ENCODE measurements around the gene CCL18.
A peak's percentile ranks its signal among the peaks of the same experiment; 100 is the strongest.
"Not testable (repeated sequence)": the region's sequence is repeated elsewhere in the genome, so short reads cannot be mapped to it uniquely, and the experiment has no call there.

Gene CCL18

DNA sequence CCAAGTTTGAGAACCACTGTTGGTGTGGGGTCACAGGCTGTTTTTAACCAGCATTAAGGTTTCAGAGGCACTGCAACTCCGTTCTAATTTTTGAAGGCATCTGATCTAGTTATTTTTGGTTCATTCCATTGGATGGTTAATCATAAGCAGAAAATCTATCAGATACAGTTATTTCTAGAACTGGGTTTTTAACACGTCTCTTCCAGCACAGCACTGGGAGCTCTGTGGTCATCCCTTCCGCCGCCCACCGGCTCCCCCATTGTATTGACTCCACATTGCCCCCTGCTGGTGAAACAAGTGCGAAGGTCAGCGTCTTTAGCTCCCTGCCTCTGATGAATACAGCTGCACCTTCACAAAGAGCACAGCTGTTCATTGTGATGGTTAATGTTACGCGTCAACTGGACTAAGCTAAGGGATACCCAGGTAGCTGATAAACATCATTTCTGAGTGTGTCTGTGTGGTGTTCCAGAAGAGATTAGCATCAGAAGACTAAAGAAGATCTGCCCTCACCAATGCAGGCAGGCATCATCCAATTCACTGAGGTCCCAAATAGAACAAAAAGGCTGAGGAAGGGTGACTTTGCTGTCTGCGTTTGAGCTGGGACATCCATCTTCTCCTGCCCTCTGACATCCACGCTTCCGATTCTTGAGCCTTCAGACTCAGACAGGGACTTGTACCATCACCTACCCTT is 8.5 kb downstream of the CCL18 start:
- peak; percentile 65 for DNase-seq

DNA sequence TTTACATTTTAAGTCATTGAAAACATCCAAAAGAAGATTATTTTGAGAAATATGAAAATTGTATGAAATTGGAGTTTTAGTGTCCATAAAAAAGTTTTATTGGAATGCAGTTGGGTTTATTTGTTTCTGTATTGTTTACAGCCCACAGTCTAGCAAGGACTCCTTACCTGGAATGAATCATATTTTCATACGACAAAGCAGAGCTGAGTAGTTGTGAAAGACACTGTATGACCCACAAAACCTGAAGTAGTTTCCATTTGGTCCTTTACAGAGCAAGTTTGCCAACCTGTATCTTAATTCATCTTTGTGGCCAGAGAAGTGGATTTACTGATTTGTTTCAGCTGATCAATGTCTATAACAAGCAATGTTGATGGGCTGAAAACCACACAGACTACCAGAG is 10.3 kb downstream of the CCL18 start:
- no peak for DNase-seq

DNA sequence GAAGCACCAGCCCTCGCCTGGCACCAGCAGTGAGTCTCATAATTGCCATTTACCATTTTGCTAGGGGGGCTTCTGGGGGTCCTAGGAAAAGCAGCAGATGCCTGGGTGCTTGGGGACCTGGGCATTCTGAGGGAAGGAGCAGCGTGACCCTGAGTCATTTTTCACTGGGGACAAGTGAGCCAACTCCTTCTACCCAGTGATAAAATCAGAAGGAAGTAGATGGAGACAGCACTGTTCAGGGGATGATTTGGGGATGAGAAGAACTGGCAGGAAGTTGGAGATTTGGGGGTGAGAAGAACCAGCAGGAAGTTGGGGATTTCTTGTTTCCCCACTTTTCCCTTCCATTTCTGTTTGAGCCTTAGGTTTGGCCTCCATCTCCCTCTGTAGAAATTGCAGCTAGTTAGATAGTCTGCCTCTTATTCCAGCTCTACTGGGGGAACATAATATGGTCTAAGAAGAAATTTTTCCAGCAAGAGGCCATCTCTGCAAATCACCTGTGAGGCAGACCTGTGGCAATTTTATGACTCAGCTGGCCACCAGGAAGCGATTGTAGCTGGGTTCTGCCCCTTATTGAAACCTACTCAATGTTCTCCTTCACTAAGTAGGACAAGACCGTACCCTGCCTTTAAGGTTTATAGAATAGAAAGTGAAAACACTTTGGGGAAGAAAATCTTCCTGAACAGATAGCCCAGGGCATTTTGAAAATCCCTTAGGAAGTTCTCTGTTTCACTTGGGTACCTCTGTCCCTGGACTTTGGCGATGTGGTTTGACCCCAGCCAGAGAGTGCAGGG is 17.8 kb downstream of the CCL18 start:
- DNase-seq, result not testable (repeated sequence)

DNA sequence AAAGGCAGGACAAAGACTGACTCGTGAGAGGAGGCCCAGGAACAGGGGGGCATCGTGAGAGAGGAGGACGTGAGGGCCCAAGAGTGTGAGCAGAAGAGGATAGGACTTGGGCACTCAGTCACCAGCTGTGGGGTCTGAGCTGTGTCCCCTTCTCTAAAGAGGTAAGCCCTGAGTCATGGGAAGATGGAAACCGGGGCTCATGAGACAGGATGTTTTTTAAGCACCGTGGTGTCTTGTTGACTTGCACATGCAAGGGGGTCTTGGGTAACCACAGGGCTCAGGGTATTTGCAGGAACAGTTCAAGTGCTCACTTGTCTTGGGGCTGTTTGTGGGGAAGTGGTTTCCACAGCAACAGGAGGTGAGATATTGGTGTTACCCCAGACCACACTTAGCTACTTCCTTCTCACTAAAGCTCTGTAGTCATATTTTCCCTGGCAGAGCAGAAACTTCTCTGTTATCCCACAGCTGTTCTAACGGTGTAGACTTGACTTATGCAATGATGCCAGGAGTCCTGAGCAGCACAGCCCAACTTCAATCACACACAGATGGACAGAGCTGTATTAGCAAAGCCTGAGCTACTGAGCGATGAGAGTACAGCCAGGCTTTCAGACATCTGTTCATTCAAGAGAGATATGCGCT is 18.5 kb downstream of the CCL18 start:
- not testable (repeated sequence) for DNase-seq

DNA sequence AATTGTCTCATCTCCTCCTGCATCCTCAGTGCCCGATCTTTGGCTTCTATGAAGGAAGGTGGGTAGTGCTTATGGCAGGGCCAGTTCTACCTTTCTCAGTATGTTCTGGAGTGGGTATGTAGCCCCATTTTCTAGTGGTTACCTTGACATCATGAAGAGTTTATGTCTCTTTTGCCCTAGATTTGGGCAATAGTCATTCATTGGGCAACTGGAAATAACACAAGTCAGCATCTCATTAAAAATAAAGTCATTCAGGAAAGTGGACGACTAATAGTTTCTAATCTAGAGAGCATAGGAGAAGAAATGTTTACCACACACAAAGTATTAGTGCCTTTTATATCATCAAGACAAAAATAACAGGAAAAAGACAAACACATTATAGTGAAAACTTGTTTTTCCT is 19.6 kb downstream of the CCL18 start:
- not testable (repeated sequence) for DNase-seq

DNA sequence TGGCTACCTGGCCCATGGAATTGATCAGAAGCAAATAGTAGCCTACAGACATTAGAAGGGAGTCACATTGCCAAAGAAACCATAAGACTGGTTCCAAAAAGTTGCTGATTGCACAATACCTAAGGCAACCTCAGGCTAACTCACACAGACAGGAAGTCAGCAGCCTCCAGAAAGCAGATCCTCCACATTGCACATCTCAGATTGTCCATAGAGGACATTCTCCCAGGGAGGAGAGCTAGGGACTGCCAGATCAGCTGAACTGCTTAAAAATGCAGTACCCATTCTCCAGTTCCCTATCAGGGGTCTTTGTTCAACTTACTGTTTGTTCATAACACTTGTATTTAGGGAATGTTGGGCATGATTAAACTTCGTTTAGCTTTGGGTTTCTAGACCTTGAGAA is 21.7 kb downstream of the CCL18 start:
- DNase-seq, result no peak

DNA sequence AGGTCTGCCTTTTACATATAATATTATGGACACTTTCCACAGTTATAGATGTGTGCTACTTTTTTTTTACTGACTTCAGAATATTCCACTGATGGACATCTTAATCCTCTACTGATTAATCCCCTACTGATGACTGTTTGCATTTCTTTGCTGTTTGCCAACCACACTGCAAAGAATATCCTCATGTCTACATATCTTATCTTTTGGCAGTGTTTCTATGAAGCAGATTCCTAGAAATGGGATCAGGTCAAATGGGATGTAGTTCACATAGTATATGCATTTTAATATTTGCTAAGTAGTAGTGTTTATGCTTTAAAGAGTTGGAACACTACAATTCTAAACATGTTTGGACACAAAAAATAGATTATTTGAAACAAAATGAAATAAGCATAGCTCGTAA is 22.7 kb downstream of the CCL18 start:
- no peak for DNase-seq

DNA sequence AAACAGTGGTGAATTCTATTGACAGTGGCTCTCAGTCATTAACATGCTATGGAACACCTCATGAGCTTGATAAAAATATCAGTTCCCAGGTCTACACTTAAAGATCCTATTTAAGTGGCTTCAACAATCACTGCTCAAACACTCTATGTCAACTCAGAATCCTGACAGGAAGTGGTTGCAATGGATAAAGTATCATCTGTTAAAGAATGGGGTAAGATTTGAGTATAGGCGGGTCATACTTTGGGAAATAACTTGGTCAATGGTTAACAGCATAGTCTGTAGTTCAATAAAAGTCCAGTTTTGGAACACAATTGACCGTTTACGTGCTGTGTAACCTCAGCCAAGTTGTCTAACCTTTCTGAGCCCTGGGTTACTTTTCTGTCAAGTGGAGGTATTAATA is 23.4 kb downstream of the CCL18 start:
- not testable (repeated sequence) for DNase-seq

DNA sequence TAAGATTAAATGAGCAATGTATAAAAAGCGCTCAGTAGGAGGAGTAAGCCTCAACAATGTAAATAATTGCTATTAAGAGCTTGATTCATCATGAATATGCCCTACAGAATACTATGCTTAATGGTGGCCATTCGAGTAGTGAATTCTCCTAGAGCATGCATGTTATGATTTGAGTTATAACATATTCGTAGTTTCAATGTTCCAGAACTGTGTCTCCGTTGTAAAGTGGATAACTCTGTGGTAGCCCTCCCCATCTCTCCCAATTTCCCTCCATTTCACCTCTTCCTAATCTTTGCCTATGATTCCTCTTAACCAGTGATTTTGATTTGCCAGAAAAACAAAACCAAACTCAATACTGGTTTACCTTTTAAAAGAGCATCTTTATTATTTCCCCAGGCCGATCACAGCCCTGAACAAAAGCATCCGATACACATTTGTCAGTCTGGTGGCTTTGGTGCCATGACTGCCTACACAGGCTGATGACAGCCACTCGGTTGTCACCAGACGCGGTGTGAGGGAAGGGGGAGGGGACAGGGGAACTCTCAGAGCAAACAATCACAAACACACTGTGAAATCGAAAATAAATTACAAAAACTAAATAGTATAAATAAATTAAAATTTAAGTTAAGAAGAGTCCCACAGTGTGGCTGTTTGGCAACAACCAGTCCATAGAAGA is 24.0 kb downstream of the CCL18 start:
- not testable (repeated sequence) for DNase-seq

DNA sequence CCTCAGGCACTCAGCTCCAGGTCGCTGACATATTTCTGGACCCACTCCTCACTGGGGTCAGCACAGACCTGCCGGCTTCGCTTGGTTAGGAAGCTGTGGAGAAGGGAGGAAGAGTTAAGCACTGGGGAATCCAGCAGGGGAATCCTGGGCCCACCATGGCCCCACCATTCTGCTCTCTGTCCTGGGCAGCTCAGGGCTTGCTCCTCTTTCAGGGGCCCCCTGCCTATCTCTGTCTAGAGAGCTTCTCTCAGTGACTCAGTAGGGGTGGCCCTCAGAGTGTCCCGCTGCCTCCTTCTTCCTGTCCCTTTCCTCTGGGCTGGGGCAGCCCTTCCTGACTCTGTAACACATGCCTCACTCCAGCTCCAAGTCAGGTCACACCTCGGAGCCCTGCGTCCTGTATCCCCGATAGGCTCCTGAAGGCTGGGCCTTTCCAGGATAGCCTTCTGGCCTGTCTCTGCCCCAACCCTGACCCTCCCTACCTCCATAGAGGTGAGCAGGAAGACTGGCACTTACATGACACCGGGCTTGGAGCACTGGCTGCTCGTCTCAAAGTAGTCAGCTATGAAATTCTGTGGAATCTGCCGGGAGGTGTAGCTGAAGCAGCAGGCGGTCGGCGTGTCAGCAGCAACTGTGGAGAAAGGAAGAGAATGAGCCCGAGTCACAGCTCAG is 24.7 kb downstream of the CCL18 start:
- no peak for DNase-seq

DNA sequence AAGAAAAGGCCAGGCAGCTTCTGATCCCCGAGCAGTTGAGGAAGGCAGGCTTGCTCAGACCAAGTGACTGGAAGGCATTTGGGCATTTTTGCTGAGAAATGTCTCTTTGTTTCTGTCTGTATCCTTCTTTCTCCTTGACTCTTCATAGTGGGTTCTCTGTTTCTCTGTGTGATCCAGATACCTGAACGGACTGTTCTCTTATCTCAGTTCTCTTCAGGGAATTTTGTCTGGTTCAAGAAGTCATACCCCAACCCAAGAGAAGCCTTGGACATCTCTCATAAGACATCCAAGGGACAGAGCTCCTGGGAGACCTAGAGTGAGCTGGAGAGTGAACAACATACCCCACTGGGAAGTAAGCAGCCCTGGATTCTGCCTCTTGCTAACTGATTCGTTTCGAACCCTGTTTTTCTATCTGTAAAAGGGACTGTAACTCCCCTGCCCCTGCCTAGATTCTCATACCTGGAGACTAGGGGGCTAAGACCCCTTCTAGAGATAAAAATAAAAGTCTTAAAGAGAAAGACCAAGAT is 25.3 kb downstream of the CCL18 start:
- DNase-seq, result no peak

DNA sequence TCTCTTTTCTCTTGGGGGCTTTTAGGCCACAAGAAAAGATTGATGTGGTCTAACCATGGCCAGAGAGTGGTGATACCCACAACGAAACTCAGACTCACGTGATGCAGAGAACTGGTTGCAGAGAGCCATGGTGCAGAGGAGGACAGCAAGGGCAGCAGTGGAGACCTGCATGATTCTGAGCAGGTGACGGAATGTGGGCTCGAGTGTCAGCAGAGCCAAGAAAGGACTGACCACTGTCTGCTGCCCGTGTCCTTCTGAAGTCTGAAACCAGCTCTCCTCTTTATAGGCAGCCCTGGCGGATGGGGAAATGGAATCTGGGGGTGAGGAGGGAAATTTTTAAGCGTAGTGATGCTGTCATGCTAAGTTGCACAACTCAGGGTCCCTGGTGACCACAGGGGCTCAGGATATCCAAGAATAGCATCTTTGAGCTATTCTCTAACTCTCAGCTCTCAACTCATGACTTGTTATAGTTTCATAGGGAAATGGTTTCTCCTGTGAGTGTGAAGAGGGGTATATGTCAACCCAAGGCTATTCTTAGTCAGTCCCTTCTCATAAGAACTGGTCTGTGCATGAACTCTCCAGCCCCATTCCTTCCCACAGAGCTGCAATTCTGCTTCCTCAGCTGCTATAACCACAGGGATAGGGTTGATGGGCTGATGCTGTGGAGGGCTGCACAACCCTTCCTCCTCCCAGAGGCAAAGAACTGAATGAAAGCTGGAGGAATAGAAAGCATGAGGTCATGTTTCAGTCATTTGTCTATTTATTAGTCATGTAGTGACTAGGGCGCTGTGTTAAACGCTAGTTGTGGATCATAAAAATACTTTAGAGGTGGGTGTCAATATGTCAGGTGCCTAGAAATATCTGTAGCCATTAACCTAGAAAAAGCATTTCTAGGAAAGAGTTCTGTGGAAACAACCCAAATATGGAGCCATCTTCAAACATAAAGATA is 26.1 kb downstream of the CCL18 start, which contains the start of gene CCL3:
CCL3 (minus strand) TSS at position 256 of the 949 bp plus-strand sequence; CDS start at position 171, 85 bp downstream.
- DNase-seq, result no peak

DNA sequence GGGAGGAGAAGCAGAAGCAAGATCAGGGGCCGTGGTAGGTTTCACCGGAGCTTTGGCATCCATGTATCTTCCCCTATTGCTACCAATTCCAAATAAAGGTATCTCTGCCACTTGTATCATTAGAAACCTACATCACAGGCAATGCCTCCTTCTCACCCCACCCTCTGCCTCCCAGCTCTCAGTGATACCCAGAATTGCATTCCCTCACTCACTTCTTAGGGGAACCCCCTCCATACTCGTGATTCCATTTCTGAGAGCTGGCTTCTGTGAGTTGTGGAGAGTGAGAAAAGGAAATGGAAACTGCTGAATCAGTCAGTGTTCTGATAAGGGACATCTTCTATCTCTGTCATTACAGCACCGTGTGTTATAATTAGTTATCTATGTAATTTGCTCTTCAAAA is 28.2 kb downstream of the CCL18 start:
- DNase-seq, result no peak

DNA sequence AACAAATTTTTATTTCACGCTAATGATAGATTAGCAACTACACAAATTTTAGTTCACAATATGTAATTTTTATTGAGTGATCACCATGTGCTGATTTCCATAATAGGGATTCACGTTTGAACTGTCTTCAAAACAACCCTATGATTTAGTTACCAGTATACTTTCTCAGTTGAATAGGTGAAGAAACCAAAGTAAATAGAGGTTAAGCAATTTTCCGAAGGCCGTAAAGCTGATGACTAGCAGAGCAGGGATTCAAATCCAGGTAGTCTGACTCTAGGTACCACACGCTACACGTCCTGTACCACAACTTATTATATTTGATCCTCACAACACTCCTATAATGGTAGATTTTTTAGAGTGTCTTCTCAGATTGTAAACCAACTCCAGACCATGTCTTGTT is 28.6 kb downstream of the CCL18 start:
- not testable (repeated sequence) for DNase-seq

DNA sequence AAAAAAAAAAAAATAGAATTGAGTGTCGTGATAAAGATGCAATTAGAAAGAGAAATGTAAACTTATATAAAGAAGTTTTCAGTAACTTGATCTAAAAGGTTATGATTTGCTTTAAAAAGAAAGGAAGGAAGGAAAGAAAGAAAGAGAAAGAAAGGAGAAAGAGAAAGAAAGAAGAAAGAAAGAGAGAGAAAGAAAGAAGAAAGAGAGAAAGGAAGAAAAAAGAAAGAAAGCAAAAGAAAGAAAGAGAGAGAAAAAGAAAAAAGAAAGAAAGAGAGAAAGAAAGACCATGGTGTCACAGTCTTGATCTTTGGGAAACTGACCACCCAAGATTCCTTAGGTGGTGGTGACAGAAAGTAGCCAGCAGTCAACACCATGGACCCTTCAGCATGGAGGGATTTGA is 30.2 kb downstream of the CCL18 start:
- no peak for DNase-seq

DNA sequence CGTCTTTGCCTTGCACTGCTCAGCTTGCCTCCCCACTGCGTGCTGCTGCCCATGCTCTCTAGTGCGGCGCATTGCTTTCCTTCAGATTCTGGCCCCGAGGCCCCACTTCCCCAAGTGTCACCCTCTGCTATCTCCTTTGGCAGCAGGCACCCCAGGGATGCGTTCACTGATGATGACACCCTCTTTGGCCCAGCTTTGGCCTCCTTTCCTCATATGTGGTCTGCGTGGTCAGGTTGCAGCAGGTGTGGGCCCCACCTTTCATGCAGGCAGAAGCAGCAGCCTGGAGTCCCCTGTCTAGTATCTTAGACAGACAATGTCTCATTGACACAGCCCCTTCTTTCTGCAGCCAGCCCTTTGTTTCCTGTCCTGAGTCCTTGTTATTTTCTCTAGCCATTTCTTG is 30.7 kb downstream of the CCL18 start:
- no peak for DNase-seq

DNA sequence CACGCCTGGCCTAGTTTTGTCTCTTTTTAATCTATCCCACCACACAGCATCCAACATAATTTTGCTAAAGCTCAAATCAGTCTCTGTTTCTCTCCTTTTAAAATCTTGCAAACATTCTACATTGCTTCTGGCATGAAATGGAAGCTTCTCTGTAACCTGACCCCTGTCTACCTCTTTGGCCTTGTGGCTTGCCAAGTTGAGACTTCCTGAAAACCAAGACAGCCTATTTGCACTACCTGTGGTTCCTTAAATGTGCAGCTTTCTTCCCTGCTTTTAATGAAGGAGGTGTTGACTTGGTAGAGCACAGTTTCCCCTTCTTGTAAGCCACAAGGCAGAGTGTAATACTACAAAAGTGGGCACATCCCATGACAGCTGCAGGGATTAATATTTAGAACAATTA is 31.9 kb downstream of the CCL18 start:
- no peak for DNase-seq

DNA sequence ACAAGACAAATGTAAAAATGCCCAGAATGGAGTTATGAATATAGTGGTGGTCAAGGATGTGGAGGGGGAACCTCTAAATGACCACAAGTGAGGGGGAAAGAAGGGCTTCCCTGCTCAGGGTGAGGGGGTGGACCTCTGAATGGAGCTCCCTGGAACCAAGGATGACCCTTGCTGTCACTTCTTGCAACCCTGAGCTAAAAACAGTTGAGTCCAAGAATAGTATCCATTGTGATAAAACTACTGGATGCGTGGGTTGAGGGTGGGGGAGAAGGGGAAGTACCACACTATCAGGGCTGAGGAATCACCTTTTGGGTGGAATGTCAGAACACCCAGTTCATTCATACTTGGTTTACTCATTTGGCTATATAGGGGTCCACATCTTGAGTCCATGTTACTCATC is 34.9 kb downstream of the CCL18 start:
- not testable (repeated sequence) for DNase-seq

DNA sequence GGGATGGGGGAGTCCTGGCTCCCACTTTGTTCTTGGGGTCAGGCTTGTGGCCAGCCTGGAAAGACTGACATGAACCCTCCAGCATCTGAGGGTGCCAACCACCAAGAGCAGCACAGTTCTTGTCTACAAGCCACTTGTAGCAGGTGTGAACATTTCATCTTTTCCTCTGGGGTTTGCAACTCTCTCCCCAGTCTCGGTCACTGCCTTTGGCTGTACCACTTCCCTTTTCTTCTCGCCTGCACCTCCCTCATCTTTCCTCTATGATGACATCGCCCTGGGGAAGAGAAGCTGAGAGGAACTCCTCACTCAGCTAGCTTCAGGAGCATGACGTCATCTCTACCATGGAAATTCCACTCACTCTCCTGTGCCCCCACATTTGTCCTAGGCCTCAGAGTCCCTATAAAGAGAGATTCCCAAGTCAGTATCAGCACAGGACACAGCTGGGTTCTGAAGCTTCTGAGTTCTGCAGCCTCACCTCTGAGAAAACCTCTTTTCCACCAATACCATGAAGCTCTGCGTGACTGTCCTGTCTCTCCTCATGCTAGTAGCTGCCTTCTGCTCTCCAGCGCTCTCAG is 39.4 kb downstream of the CCL18 start, which contains the start of gene CCL4:
CCL4 (plus strand) TSS at position 427 of the 575 bp plus-strand sequence; CDS start at position 506, 79 bp downstream.
- DNase-seq, result not testable (repeated sequence)

DNA sequence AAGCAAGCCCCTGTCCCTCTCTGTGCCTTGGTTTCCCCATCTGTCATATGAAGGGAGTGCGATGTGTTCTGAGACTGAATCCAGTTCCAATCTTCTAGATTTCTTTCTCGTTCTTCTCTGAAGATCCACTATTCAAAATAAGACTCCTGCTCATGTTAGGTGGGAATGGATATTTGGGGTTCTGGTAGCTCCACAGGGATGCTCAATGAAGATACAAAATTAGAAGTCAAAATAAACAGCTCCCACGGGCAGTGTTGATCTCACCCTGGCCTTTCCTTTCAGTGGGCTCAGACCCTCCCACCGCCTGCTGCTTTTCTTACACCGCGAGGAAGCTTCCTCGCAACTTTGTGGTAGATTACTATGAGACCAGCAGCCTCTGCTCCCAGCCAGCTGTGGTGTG is 40.2 kb downstream of the CCL18 start:
- DNase-seq, result not testable (repeated sequence)
